HCT116 (cell line): ENCODE results near the gene PEX26. TPM values are rescaled to one million over a fixed set of nuclear protein-coding genes. Genes with fewer than 3 reads are reported as not detected.

Experiments used
- ATAC-seq: fragments of 200-7000 bp; cut with Tn5 transposase; 2 replicates; pipeline ENCODE4 v1.9.1; 2020; ENCODE audit warnings: mild to moderate bottlenecking, moderate library complexity
- BruUV-seq: library from RNA; stranded (reverse); fragments of 400-500 nt; replicated peaks from 2 replicates; lab custom pipeline; 2021; lab: Mats Ljungman, UMichigan
- CTCF ChIA-PET: fragments of 300-600 bp; sonication (Branson Sonifier 250); formaldehyde crosslinking; loops from one replicate; lab custom pipeline; 2021; ENCODE audit warnings: antibody characterized with exemption; lab: Charles Lee
- POLR2A ChIA-PET: fragments of 300-600, 350-600 bp; sonication (Branson Sonifier 250); formaldehyde crosslinking; loops from one replicate; lab custom pipeline; 2021; ENCODE audit warnings: antibody characterized with exemption; lab: Charles Lee
- RAD21 ChIA-PET, 2 experiments: fragments of 300-600 bp; sonication (Branson Sonifier 250); formaldehyde crosslinking; loops; one replicate each; lab custom pipeline; 2023; ENCODE audit warnings: low total read pairs in 2 of 2; ENCODE audit not compliant: uncharacterized antibody in 2 of 2, unreplicated experiment in 2 of 2, low non-redundant PET in 1 of 2; lab: Charles Lee
- DNase-seq: peaks from one replicate; pipeline ENCODE4 v3.0.0-alpha.2; 2010; ENCODE audit warnings: low read depth, low spot score
- H2AFZ ChIP-seq: fragments of 200-600 bp; shearing (Covaris generic), sonication (generic); 2 replicates; pipeline ENCODE4 v1.6.1; 2017; ENCODE audit warnings: low read depth, mixed run types, mixed read lengths, antibody characterized with exemption, low read length; ENCODE audit not compliant: poor library complexity, severe bottlenecking
- H3K27ac ChIP-seq: 2 replicates; pipeline ENCODE4 v1.5.1; 2012; ENCODE audit warnings: low read depth, low read length
- H3K27me3 ChIP-seq: fragments of 200-600 bp; sonication (generic); 2 replicates; pipeline ENCODE4 v1.6.1; 2016; ENCODE audit warnings: mixed run types, low read length, mixed read lengths; ENCODE audit not compliant: insufficient read depth
- H3K36me3 ChIP-seq, 2 experiments: fragments of 200-500 bp in 1 of 2; fragments of 200-600 bp in 1 of 2; sonication (Bioruptor generic) in 1 of 2; sonication (generic) in 1 of 2; 2 replicates each; pipeline versions ENCODE4 v1.5.1 to v1.6.1; 2014 to 2016; ENCODE audit warnings: low read length in 2 of 2, inconsistent platforms in 1 of 2, mixed read lengths in 1 of 2, mixed run types in 1 of 2; ENCODE audit not compliant: insufficient read depth in 2 of 2, control insufficient read depth in 1 of 2
- H3K4me1 ChIP-seq, 2 experiments: fragments of 200-600 bp in 1 of 2; sonication (generic) in 1 of 2; 2 replicates each; pipeline versions ENCODE4 v1.5.1 to v1.6.1; 2012 to 2017; ENCODE audit warnings: low read length in 2 of 2, inconsistent platforms in 1 of 2, mild to moderate bottlenecking in 1 of 2, mixed read lengths in 1 of 2, mixed run types in 1 of 2, moderate library complexity in 1 of 2; ENCODE audit not compliant: insufficient read depth in 2 of 2, control insufficient read depth in 1 of 2
- H3K4me2 ChIP-seq: fragments of 200-600 bp; sonication (generic); 2 replicates; pipeline ENCODE4 v1.6.1; 2017; ENCODE audit warnings: mixed run types, low read length, mixed read lengths
- H3K4me3 ChIP-seq, 2 experiments: fragments of 200-600 bp in 1 of 2; sonication (generic) in 1 of 2; replicated peaks in 1 of 2; 2 replicates each; pipeline ENCODE4 v1.5.1; 2011 to 2016; ENCODE audit warnings: low read length in 2 of 2, control low read depth in 1 of 2, low read depth in 1 of 2, mild to moderate bottlenecking in 1 of 2, mixed read lengths in 1 of 2, mixed run types in 1 of 2
- H3K79me2 ChIP-seq: fragments of 200-600 bp; sonication (generic); 2 replicates; pipeline ENCODE4 v1.6.1; 2017; ENCODE audit warnings: mild to moderate bottlenecking, mixed run types, low read length, moderate library complexity, mixed read lengths; ENCODE audit not compliant: insufficient read depth
- H3K9ac ChIP-seq: fragments of 200-600 bp; sonication (generic); 2 replicates; pipeline ENCODE4 v1.6.1; 2016; ENCODE audit warnings: low read length, mixed read lengths
- H3K9me2 ChIP-seq: fragments of 200-600 bp; sonication (generic), shearing (Covaris generic); 2 replicates; pipeline ENCODE4 v1.6.1; 2017; ENCODE audit warnings: mixed run types, mild to moderate bottlenecking, moderate library complexity; ENCODE audit not compliant: insufficient read depth
- H3K9me3 ChIP-seq, 2 experiments: fragments of 200-500 bp in 1 of 2; fragments of 200-600 bp in 1 of 2; sonication (Bioruptor generic) in 1 of 2; sonication (generic) in 1 of 2; 2 replicates each; pipeline ENCODE4 v1.6.1; 2014 to 2017; ENCODE audit warnings: low read length in 2 of 2, mixed read lengths in 2 of 2, inconsistent platforms in 1 of 2, low read depth in 1 of 2, mild to moderate bottlenecking in 1 of 2, mixed run types in 1 of 2, moderate library complexity in 1 of 2; ENCODE audit not compliant: control insufficient read depth in 1 of 2, insufficient read depth in 1 of 2
- H4K20me1 ChIP-seq: fragments of 200-600 bp; sonication (generic), shearing (Covaris generic); 2 replicates; pipeline ENCODE4 v1.6.1; 2017; ENCODE audit warnings: mixed run types, mild to moderate bottlenecking, moderate library complexity; ENCODE audit not compliant: insufficient read depth
- EZH2 ChIP-seq: fragments of 200-600 bp; sonication (generic); IDR thresholded peaks from 2 replicates; pipeline ENCODE4 v1.6.1; 2017; ENCODE audit warnings: antibody characterized with exemption, mixed run types
- FOSL1 ChIP-seq: IDR thresholded peaks from 2 replicates; pipeline ENCODE4 v1.6.1; 2012; ENCODE audit warnings: low read depth
- JUND ChIP-seq: IDR thresholded peaks from 2 replicates; pipeline ENCODE4 v1.6.1; 2012
- SP1 ChIP-seq: IDR thresholded peaks from 2 replicates; pipeline ENCODE4 v1.6.1; 2012; ENCODE audit warnings: low read depth
- SRF ChIP-seq: IDR thresholded peaks from 2 replicates; pipeline ENCODE4 v1.6.1; 2012; ENCODE audit warnings: low read depth
- YY1 ChIP-seq: IDR thresholded peaks from 2 replicates; pipeline ENCODE4 v1.6.1; 2011; ENCODE audit warnings: low read length, low read depth, moderate library complexity, mild to moderate bottlenecking; ENCODE audit not compliant: insufficient replicate concordance; ENCODE audit errors: extremely low read depth
- ZNF274 ChIP-seq: fragments of 200-500 bp; sonication (Bioruptor generic); IDR thresholded peaks from 2 replicates; pipeline ENCODE4 v1.6.1; 2014; ENCODE audit warnings: mild to moderate bottlenecking, low read depth, low read length, inconsistent platforms
- intact Hi-C: fragments of 100-400 bp; cut with micrococcal nuclease; formaldehyde crosslinking; loops from 2 replicates; pipeline ENCODE4 v1.10.0; 2022
- total RNA-seq: library from RNA; stranded (reverse); gene quantifications from one replicate; pipeline ENCODE4 v1.2.1, GENCODE V29; 2021; ENCODE audit not compliant: unreplicated experiment
- TF ChIP-seq, protein P1 (sequence below): IDR thresholded peaks from 2 replicates; pipeline ENCODE4 v1.6.1; 2012
- TF ChIP-seq, protein P2 (sequence below): IDR thresholded peaks from 2 replicates; pipeline ENCODE4 v1.6.1; 2011; ENCODE audit warnings: mild to moderate bottlenecking, low read length, moderate library complexity; ENCODE audit not compliant: insufficient replicate concordance; ENCODE audit errors: extremely low read depth

PEX26 gene
- total RNA-seq, 1 experiment from 2014 or later = 26.4 TPM

DNA sequence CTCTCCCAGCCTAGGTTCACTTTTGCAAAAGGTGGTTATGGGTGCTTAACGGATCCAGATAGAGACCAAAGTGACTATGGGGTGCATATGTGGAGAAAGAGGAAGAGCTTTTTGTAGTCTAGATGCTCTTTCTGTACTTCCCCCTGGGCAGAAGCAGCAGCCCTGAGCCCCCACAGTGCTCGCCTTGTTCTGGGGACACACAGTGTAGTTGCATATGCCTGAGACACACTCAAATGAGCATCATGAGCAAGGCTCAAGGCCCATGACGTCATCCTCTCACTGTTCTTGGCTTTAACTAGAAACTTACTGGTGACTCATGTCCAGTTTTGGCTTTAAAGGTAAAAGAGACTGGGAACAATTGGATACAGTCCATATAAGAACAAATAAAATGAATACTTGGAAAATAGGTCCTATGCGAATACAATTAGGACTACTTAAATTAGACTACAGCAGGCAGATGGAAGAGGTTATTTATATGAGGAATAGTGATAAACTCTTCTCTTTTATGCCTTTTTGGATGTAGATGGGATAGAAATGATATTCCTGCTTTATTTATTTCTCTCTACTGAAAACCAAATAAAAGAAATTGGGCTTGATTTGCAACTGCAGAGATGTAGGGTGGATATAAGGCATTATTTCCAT, 20.1 kb upstream of the PEX26 start:
- Histone ChIP-seq H4K20me1 (no peaks in the 10 kb centered on the region), H2AFZ (no peak overlapping the region), H3K9me2 (no peaks in the 10 kb centered on the region; the same call in 1 of the 2 replicates), H3K27ac (no peak overlapping the region), H3K4me1 (peaks cover 0 to 37% of the 10 kb centered on the region in 2 experiments; a peak in 3 of 4 replicates), H3K9ac (no peak overlapping the region), H3K27me3 (no peaks in the 10 kb centered on the region), H3K4me2 (peak overlapping the region; percentile 31), H3K9me3 (no peaks in the 10 kb centered on the region), H3K4me3 (no peak overlapping the region), H3K79me2 (no peaks in the 10 kb centered on the region), H3K36me3 (no peaks in the 10 kb centered on the region)
- ChIA-PET RAD21 (no interaction called here), CTCF (interaction anchor here (0.6 to 1.0 kb wide), 2 partner anchors 14 to 18 kb away, joined by 3 to 5 read pairs; no protein-coding TSS in a partner anchor), POLR2A (no interaction called here)
- intact Hi-C loops = no loop called here
- DNase-seq (peak; percentile 61), ATAC-seq (no peak)
- TF ChIP-seq JUND = peak; percentile 36; the same call in 1 of the 2 replicates
- 0 out of 2 replicates have a peak, but pooled peaks have one; percentile 20 for TF ChIP-seq FOSL1
- TF ChIP-seq SRF = 0 out of 2 replicates have a peak, but pooled peaks have one; percentile 9
- TF ChIP-seq, protein P1, sequence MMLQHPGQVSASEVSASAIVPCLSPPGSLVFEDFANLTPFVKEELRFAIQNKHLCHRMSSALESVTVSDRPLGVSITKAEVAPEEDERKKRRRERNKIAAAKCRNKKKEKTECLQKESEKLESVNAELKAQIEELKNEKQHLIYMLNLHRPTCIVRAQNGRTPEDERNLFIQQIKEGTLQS = 0 out of 2 replicates have a peak, but pooled peaks have one; percentile 23
- TF ChIP-seq ZNF274 = no peak
- BruUV-seq = no TSS peak

DNA sequence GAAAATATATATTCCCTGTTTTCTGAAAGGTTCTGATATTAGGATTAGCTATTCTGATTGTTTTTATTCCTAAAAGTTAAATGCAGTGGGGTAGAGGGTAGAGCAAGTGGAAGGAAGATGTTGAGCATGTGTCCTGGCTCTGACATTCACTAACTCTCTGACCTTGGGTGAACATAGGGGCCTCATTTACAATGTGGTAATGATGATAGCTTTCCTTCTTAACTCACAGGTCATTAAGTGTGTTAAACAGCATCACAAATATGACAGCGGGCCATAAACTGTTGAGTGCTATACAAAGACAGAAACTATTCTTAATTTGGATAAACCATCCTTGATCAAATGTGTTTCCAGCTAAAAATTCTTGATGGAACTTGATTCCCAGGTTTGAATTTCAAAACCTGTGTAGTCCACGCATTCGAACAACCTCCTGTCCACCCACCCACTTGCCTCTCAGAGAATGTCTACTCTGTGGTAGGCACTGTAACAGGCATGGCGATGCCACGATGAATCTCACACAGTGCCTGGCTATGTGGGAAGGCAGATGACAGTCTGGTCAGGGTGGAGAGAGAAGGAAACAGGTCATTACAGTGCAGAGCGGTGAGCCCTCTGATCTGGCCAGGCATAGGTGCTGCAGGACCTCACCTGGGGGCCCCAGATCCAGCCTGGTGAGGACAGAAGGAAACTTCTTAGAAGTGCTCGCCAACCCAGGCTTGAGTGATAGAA, 19.3 kb upstream of the PEX26 start:
- no peak overlapping the region for H3K4me3 ChIP-seq
- H3K36me3 ChIP-seq = no peaks in the 10 kb centered on the region
- no peaks in the 10 kb centered on the region for H3K27me3 ChIP-seq
- no peaks in the 10 kb centered on the region for H3K9me3 ChIP-seq
- TF ChIP-seq, protein P2, sequence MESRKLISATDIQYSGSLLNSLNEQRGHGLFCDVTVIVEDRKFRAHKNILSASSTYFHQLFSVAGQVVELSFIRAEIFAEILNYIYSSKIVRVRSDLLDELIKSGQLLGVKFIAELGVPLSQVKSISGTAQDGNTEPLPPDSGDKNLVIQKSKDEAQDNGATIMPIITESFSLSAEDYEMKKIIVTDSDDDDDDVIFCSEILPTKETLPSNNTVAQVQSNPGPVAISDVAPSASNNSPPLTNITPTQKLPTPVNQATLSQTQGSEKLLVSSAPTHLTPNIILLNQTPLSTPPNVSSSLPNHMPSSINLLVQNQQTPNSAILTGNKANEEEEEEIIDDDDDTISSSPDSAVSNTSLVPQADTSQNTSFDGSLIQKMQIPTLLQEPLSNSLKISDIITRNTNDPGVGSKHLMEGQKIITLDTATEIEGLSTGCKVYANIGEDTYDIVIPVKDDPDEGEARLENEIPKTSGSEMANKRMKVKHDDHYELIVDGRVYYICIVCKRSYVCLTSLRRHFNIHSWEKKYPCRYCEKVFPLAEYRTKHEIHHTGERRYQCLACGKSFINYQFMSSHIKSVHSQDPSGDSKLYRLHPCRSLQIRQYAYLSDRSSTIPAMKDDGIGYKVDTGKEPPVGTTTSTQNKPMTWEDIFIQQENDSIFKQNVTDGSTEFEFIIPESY = no peak
- no peak for TF ChIP-seq SP1
- no peak for TF ChIP-seq SRF
- no peak for TF ChIP-seq YY1
- no peak for TF ChIP-seq EZH2
- ChIA-PET POLR2A (no interaction called here), CTCF (interaction anchor here (1.0 kb wide), 1 partner anchor 17 kb away, joined by 5 read pairs; no protein-coding TSS in a partner anchor), RAD21 (no interaction called here)
- H3K9ac ChIP-seq = no peak overlapping the region
- intact Hi-C loops = no loop called here
- BruUV-seq = no TSS peak
- H2AFZ ChIP-seq = no peak overlapping the region
- H3K4me2 ChIP-seq = no peak overlapping the region
- DNase-seq = no peak
- ATAC-seq = no peak
- H3K4me1 ChIP-seq = peaks cover 0 to 37% of the 10 kb centered on the region in 2 experiments; a peak in 3 of 4 replicates
- no peaks in the 10 kb centered on the region; the same call in 1 of the 2 replicates for H3K9me2 ChIP-seq
- no peaks in the 10 kb centered on the region for H3K79me2 ChIP-seq
- H3K27ac ChIP-seq = no peak overlapping the region
- H4K20me1 ChIP-seq = no peaks in the 10 kb centered on the region
